OCI-LY3 (cell line): ENCODE results near the gene PSAPL1.

Source experiments
- H2AFZ ChIP-seq: fragments of 200-600, 300-600 bp; shearing (Covaris generic); 2 replicates; pipeline ENCODE4 v1.6.0; 2014; ENCODE audit warnings: antibody characterized with exemption, low read depth, low read length
- H3K27ac ChIP-seq: fragments of 200-600, 300-600 bp; sonication (generic); 2 replicates; pipeline ENCODE4 v1.5.1; 2014; ENCODE audit warnings: mild to moderate bottlenecking, low read length, moderate library complexity, mixed read lengths
- H3K27me3 ChIP-seq: fragments of 200-600, 300-600 bp; sonication (generic); 2 replicates; pipeline ENCODE4 v1.6.1; 2014; ENCODE audit warnings: low read depth, low read length, mixed read lengths
- H3K36me3 ChIP-seq: fragments of 200-600, 300-600 bp; sonication (generic); replicated peaks from 2 replicates; pipeline ENCODE3; 2014; ENCODE audit warnings: low read depth, low read length, mixed read lengths
- H3K4me1 ChIP-seq: fragments of 300-600, 200-600 bp; sonication (generic); 2 replicates; pipeline ENCODE4 v1.6.1; 2014; ENCODE audit warnings: low read length, mixed read lengths
- H3K4me2 ChIP-seq: fragments of 200-600, 300-600 bp; sonication (generic); 2 replicates; pipeline ENCODE4 v1.6.1; 2014; ENCODE audit warnings: low read length, mixed read lengths
- H3K4me3 ChIP-seq: fragments of 300-600, 200-600 bp; sonication (generic); 2 replicates; pipeline ENCODE4 v1.5.1; 2014; ENCODE audit warnings: antibody characterized with exemption, mild to moderate bottlenecking, low read length, moderate library complexity
- H3K79me2 ChIP-seq: fragments of 300-600, 200-600 bp; shearing (Covaris generic); 2 replicates; pipeline ENCODE4 v1.6.1; 2014; ENCODE audit warnings: mild to moderate bottlenecking, low read length, mixed read lengths
- H3K9ac ChIP-seq: fragments of 300-600, 200-600 bp; shearing (Covaris generic); 2 replicates; pipeline ENCODE4 v1.6.0; 2014; ENCODE audit warnings: mild to moderate bottlenecking, low read length, moderate library complexity
- H3K9me3 ChIP-seq: fragments of 200-600, 300-600 bp; shearing (Covaris generic); 2 replicates; pipeline ENCODE4 v1.6.1; 2014; ENCODE audit warnings: low read length, mixed read lengths; ENCODE audit not compliant: insufficient read depth
- H4K20me1 ChIP-seq: fragments of 200-600, 300-600 bp; sonication (generic); 2 replicates; pipeline ENCODE4 v1.6.1; 2016; ENCODE audit warnings: low read length, mixed read lengths; ENCODE audit not compliant: insufficient read depth
- EZH2phosphoT487 ChIP-seq: fragments of 200-600 bp; shearing (Covaris generic); IDR thresholded peaks from 2 replicates; pipeline ENCODE4 v1.6.1; 2018; ENCODE audit warnings: antibody characterized with exemption, mixed run types, low read depth
- TF ChIP-seq, protein P1 (sequence below): fragments of 200-600, 300-600 bp; sonication (generic); IDR thresholded peaks from 2 replicates; pipeline ENCODE4 v1.5.1; 2014; ENCODE audit warnings: antibody characterized with exemption, low read length, low read depth

The PSAPL1 gene

DNA sequence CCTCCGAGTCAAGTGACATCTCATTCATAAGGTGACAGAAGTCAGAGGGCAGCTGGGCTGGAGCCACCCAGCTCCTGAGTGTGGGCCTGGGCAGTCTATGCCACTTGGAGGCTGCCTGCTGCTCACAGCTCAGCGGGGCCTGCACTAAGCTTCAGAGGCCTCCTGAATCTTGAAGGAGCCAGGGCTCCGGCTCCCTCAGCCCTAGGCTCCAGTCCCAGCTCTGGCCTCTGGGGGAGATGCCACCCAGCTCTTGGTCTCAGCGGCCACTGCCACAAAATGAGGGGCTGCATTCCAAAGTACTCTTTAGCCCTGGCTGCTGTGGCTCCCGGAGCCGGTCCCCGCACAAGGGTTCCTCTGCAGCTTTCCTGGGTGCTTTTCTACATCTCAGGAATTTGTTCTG lies 32.7 kb upstream of the PSAPL1 start:
- Histone ChIP-seq H4K20me1 (no peaks in the 10 kb centered on the region), H3K4me1 (no peaks in the 10 kb centered on the region), H3K79me2 (no peaks in the 10 kb centered on the region)

DNA sequence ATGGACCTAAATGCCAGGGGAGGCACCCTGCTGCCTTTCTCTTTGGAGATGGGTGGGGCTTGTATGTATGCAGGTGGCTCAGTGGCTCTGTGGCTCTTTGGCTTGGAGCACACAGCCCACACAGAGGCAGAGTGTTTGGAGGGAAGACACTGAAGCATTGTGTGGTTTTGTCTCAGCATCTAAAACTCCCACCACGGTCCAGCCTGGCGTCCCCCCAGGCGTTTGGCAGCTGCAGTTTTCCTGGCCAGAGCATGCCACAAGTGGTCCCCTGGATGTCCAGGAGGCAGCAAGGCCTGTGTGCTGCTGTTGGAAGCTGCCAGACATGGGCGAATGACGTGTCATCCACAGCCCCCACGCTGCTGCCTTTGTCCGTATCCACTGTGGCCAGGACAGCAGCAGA lies 32.2 kb upstream of the PSAPL1 start:
- Histone ChIP-seq H3K9ac (no peak overlapping the region), H2AFZ (no peak overlapping the region), H4K20me1 (no peaks in the 10 kb centered on the region), H3K27ac (no peak overlapping the region), H3K4me2 (no peak overlapping the region), H3K9me3 (no peaks in the 10 kb centered on the region), H3K4me3 (no peak overlapping the region), H3K4me1 (no peaks in the 10 kb centered on the region), H3K27me3 (no peaks in the 10 kb centered on the region), H3K36me3 (no peaks in the 10 kb centered on the region), H3K79me2 (no peaks in the 10 kb centered on the region)
- TF ChIP-seq, protein P1, sequence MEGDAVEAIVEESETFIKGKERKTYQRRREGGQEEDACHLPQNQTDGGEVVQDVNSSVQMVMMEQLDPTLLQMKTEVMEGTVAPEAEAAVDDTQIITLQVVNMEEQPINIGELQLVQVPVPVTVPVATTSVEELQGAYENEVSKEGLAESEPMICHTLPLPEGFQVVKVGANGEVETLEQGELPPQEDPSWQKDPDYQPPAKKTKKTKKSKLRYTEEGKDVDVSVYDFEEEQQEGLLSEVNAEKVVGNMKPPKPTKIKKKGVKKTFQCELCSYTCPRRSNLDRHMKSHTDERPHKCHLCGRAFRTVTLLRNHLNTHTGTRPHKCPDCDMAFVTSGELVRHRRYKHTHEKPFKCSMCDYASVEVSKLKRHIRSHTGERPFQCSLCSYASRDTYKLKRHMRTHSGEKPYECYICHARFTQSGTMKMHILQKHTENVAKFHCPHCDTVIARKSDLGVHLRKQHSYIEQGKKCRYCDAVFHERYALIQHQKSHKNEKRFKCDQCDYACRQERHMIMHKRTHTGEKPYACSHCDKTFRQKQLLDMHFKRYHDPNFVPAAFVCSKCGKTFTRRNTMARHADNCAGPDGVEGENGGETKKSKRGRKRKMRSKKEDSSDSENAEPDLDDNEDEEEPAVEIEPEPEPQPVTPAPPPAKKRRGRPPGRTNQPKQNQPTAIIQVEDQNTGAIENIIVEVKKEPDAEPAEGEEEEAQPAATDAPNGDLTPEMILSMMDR, result no peak
- TF ChIP-seq EZH2phosphoT487, result no peak

More for the DNA sequence above, 32.7 kb upstream of the PSAPL1 start:
- H3K9ac ChIP-seq, result no peak overlapping the region
- no peaks in the 10 kb centered on the region for H3K36me3 ChIP-seq
- TF ChIP-seq, protein P1, result no peak
- no peak for TF ChIP-seq EZH2phosphoT487
- no peak overlapping the region for H3K27ac ChIP-seq
- no peaks in the 10 kb centered on the region for H3K9me3 ChIP-seq
- H2AFZ ChIP-seq, result no peak overlapping the region
- no peak overlapping the region for H3K4me2 ChIP-seq
- no peaks in the 10 kb centered on the region for H3K27me3 ChIP-seq
- H3K4me3 ChIP-seq, result no peak overlapping the region

DNA sequence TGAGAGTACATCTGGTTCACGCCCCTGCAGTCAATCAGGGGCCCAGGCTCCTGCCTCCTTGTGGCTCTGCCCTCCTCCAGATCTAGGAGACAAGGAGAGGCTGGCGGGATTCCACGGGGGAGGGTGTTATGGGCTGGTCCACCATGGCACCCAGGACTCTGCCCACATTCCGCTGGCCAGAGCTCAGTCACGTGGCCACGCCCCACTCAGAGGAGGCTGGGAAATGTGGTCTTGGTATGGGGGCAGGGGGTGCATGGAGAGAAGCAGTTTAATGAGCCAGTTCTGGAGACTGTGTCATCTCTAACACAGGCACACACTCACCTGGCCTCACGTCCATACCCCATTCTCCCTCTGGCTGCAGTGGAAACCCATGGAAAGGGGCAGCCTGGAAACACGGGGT lies 31.5 kb upstream of the PSAPL1 start:
- Histone ChIP-seq H3K4me3 (no peak overlapping the region), H3K9ac (no peak overlapping the region), H2AFZ (no peak overlapping the region), H3K36me3 (no peaks in the 10 kb centered on the region), H3K9me3 (no peaks in the 10 kb centered on the region), H4K20me1 (no peaks in the 10 kb centered on the region), H3K79me2 (no peaks in the 10 kb centered on the region), H3K27ac (no peak overlapping the region), H3K27me3 (no peaks in the 10 kb centered on the region), H3K4me1 (no peaks in the 10 kb centered on the region), H3K4me2 (no peak overlapping the region)
- no peak for TF ChIP-seq EZH2phosphoT487
- TF ChIP-seq, protein P1, result no peak

DNA sequence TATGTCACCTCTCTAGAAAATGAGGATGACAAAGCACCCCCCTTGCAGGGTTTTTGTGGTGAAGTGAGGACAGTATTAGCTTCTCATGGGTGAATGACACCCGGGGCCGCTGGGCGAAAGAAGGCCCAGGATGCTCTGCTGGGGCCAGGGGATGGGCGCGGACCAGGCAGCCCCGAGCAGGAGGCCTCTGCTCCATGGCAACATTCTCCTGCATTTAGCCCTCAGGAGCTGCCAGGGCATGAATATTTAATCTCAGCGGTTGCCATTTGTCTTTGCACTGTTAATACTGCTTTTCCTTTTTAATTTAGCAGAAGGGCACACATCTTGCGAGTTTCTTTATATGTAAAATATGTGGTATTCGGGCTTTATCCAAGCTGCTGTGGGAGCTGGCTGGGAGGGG lies 30.3 kb upstream of the PSAPL1 start:
- no peaks in the 10 kb centered on the region for H3K79me2 ChIP-seq
- no peaks in the 10 kb centered on the region for H4K20me1 ChIP-seq
- H3K9me3 ChIP-seq, result no peaks in the 10 kb centered on the region
- H3K9ac ChIP-seq, result no peak overlapping the region
- H3K27ac ChIP-seq, result no peak overlapping the region
- H3K4me2 ChIP-seq, result no peak overlapping the region
- no peaks in the 10 kb centered on the region for H3K27me3 ChIP-seq
- no peak overlapping the region for H2AFZ ChIP-seq
- TF ChIP-seq, protein P1, result no peak
- TF ChIP-seq EZH2phosphoT487, result no peak
- H3K4me1 ChIP-seq, result no peaks in the 10 kb centered on the region
- no peak overlapping the region for H3K4me3 ChIP-seq
- no peaks in the 10 kb centered on the region for H3K36me3 ChIP-seq
